B cell (primary cell): Measurements from ENCODE around the gene PSMB5. TPM values are rescaled to one million over a fixed set of nuclear protein-coding genes. Genes with fewer than 3 reads are reported as not detected.

ENCODE experiments used
- ATAC-seq: fragments of 200-7000 bp; cut with Tn5 transposase; one replicate; pipeline ENCODE4 v1.10.0; 2021; ENCODE audit warnings: low read depth, mild to moderate bottlenecking, moderate number of reproducible peaks, moderate library complexity
- CTCF ChIA-PET: fragments of 350-600 bp; sonication (Branson Sonifier 250); formaldehyde crosslinking; loops from one replicate; lab custom pipeline; 2021; ENCODE audit warnings: antibody characterized with exemption, inconsistent platforms; lab: Charles Lee
- POLR2A ChIA-PET: fragments of 350-600 bp; sonication (Branson Sonifier 250); formaldehyde crosslinking; loops from one replicate; lab custom pipeline; 2021; ENCODE audit warnings: antibody characterized with exemption; lab: Charles Lee
- DNase-seq: peaks from one replicate; pipeline ENCODE4 v3.0.0; 2013
- H2AFZ ChIP-seq: 2 replicates; pipeline ENCODE4 v1.6.1; 2012; ENCODE audit warnings: mild to moderate bottlenecking, low read depth, low read length; ENCODE audit not compliant: insufficient read depth, poor library complexity, severe bottlenecking
- H3K27ac ChIP-seq, 2 donors: 1 replicate in 1 of 2; 2 replicates in 1 of 2; pipeline ENCODE4 v1.5.1; 2012 to 2013; ENCODE audit warnings: low read length in 2 of 2, mild to moderate bottlenecking in 2 of 2, moderate library complexity in 1 of 2
- H3K27me3 ChIP-seq, 4 experiments: fragments of 200-600 bp in 1 of 4; sonication (generic) in 1 of 4; replicated peaks in 1 of 4; 1 replicate in 2 of 4; 2 replicates in 2 of 4; pipeline versions ENCODE4 v1.6.1 to v1.7.0; 2013 to 2016; ENCODE audit warnings: low read length in 3 of 4, mild to moderate bottlenecking in 2 of 4, mixed read lengths in 1 of 4, moderate library complexity in 1 of 4; ENCODE audit not compliant: insufficient read depth in 4 of 4, control insufficient read depth in 3 of 4; ENCODE audit errors: control extremely low read depth in 1 of 4
- H3K36me3 ChIP-seq, 2 experiments: replicated peaks in 1 of 2; 1 replicate in 1 of 2; 2 replicates in 1 of 2; pipeline versions ENCODE4 v1.6.1 to v1.7.1; 2013; ENCODE audit warnings: low read length in 1 of 2; ENCODE audit not compliant: insufficient read depth in 2 of 2, control insufficient read depth in 1 of 2; ENCODE audit errors: control extremely low read depth in 1 of 2, extremely low read depth in 1 of 2
- H3K4me1 ChIP-seq, 2 donors: fragments of 200-600 bp in 1 of 2; sonication (generic) in 1 of 2; 1 replicate in 1 of 2; 2 replicates in 1 of 2; pipeline versions ENCODE4 v1.5.1 to v1.6.1; 2013 to 2017; ENCODE audit warnings: low read length in 2 of 2; ENCODE audit not compliant: control insufficient read depth in 2 of 2, insufficient read depth in 2 of 2
- H3K4me2 ChIP-seq: replicated peaks from 2 replicates; pipeline ENCODE3; 2012; ENCODE audit warnings: mild to moderate bottlenecking, low read depth, low read length; ENCODE audit not compliant: poor library complexity, severe bottlenecking
- H3K4me3 ChIP-seq, 5 experiments: fragments of 200-600 bp in 1 of 5; sonication (generic) in 1 of 5; 1 replicate in 3 of 5; 2 replicates in 2 of 5; pipeline versions ENCODE4 v1.5.1 to v1.7.0; 2011 to 2016; ENCODE audit warnings: low read length in 4 of 5, mild to moderate bottlenecking in 4 of 5, low read depth in 2 of 5, control low read depth in 1 of 5, moderate library complexity in 1 of 5; ENCODE audit not compliant: insufficient read depth in 1 of 5; ENCODE audit errors: control extremely low read depth in 1 of 5, extremely low read depth in 1 of 5
- H3K79me2 ChIP-seq: fragments of 200-600 bp; sonication (generic); one replicate; pipeline ENCODE4 v1.6.0; 2016; ENCODE audit warnings: low read length; ENCODE audit not compliant: control insufficient read depth, insufficient read depth
- H3K9ac ChIP-seq: fragments of 200-600 bp; sonication (generic); 2 replicates; pipeline ENCODE4 v1.6.1; 2017; ENCODE audit warnings: mild to moderate bottlenecking, low read length, moderate library complexity
- H3K9me3 ChIP-seq, 3 donors: one replicate each; pipeline versions ENCODE4 v1.6.1 to v1.7.1; 2013; ENCODE audit warnings: low read length in 2 of 3; ENCODE audit not compliant: control insufficient read depth in 2 of 3, insufficient read depth in 1 of 3; ENCODE audit errors: control extremely low read depth in 1 of 3
- H4K20me1 ChIP-seq: 2 replicates; pipeline ENCODE4 v1.6.0; 2012; ENCODE audit warnings: mild to moderate bottlenecking, low read length; ENCODE audit not compliant: insufficient read depth, control insufficient read depth, poor library complexity, severe bottlenecking
- H3K27ac Mint-ChIP-seq: one replicate; pipeline ENCODE4 v1.8.0; 2021; ENCODE audit warnings: mixed read lengths
- H3K27me3 Mint-ChIP-seq: one replicate; pipeline ENCODE4 v1.8.0; 2021; ENCODE audit warnings: mixed read lengths
- H3K4me1 Mint-ChIP-seq: one replicate; pipeline ENCODE4 v1.8.0; 2021; ENCODE audit warnings: mixed read lengths
- H3K4me3 Mint-ChIP-seq: one replicate; pipeline ENCODE4 v1.8.0; 2021; ENCODE audit warnings: mixed read lengths
- H3K9me3 Mint-ChIP-seq: one replicate; pipeline ENCODE4 v1.8.0; 2022; ENCODE audit warnings: mixed read lengths; ENCODE audit not compliant: insufficient read depth
- EZH2 ChIP-seq: IDR thresholded peaks from 2 replicates; pipeline ENCODE4 v1.6.1; 2012; ENCODE audit warnings: borderline replicate concordance, low read depth, mild to moderate bottlenecking, moderate library complexity, low read length; ENCODE audit not compliant: insufficient read depth, poor library complexity, severe bottlenecking
- WGBS: methylation state at CpG from one replicate; pipeline ENCODE4 v1.1.5; 2013; ENCODE audit warnings: missing lambda C conversion rate; ENCODE audit not compliant: insufficient coverage; 5-methylcytosine and 5-hydroxymethylcytosine counted together
- intact Hi-C: fragments of 100-400 bp; cut with micrococcal nuclease; formaldehyde crosslinking; loops from one replicate; pipeline ENCODE4 v1.10.0; 2022
- polyA plus RNA-seq: library from polyadenylated mRNA; depleted of rRNA; stranded (reverse); fragments of >200 nt; gene quantifications from 2 replicates; pipeline ENCODE4 v1.2.3, GENCODE V29; 2012
- total RNA-seq, 2 donors: library from RNA; stranded (reverse); fragments of 120-200 nt in 1 of 2; gene quantifications; 1 replicate in 1 of 2; 2 replicates in 1 of 2; pipeline versions ENCODE4 v1.2.3 to v1.2.4, GENCODE V29; 2013 to 2022
- TF ChIP-seq, protein P1 (sequence below): fragments of 200-600 bp; IDR thresholded peaks from one replicate; pipeline ENCODE4 v1.8.0; 2022; ENCODE audit warnings: antibody characterized with exemption, mild to moderate bottlenecking

Gene PSMB5
- total and polyA plus RNA-seq, 2 donors (not counting 1 experiment from before 2014, with no cell fraction given), result 16.5 to 29.0 TPM

DNA sequence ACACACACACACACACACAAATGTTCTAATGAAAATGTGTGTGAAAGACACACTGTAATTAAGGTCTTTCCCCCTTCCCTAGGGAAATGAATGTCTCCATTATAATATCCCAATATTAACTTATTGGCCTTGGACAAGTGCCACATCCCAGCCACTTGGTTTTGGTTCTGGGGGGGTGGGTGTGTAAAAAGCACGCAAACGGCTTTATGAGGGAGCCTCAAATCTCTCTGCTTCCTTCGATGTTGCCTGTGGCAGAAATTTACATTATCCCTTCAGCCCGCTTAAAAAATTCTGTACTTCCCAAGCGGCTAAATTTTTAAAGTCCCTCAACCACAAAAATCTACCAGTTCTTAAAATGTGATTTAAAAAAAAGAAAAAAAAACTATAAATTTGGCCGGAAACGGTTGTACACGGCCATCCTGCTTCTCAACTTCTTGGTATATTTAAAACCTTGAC is 25.2 kb downstream of the PSMB5 start:
- H4K20me1 ChIP-seq, result no peaks in the 10 kb centered on the region
- H3K4me1 ChIP-seq, result peaks cover 24 to 32% of the 10 kb centered on the region in 2 donors
- no CpG with 5 or more reads among the region's 8 CpGs for WGBS
- H3K4me3 ChIP-seq, result peak overlapping the region; percentile 57 to 98 (median 63)
- ATAC-seq (no peak), DNase-seq (no peak)
- H3K36me3 ChIP-seq, result no peaks in the 10 kb centered on the region
- POLR2A ChIA-PET, result no interaction called here
- peak overlapping the region; percentile 88 for H2AFZ ChIP-seq
- H3K27ac Mint-ChIP-seq, result peak overlapping the region; percentile 93
- H3K9me3 ChIP-seq, result no peaks in the 10 kb centered on the region
- no peak for TF ChIP-seq EZH2
- TF ChIP-seq, protein P1, sequence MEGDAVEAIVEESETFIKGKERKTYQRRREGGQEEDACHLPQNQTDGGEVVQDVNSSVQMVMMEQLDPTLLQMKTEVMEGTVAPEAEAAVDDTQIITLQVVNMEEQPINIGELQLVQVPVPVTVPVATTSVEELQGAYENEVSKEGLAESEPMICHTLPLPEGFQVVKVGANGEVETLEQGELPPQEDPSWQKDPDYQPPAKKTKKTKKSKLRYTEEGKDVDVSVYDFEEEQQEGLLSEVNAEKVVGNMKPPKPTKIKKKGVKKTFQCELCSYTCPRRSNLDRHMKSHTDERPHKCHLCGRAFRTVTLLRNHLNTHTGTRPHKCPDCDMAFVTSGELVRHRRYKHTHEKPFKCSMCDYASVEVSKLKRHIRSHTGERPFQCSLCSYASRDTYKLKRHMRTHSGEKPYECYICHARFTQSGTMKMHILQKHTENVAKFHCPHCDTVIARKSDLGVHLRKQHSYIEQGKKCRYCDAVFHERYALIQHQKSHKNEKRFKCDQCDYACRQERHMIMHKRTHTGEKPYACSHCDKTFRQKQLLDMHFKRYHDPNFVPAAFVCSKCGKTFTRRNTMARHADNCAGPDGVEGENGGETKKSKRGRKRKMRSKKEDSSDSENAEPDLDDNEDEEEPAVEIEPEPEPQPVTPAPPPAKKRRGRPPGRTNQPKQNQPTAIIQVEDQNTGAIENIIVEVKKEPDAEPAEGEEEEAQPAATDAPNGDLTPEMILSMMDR, result no peak
- no peaks in the 10 kb centered on the region for H3K27me3 Mint-ChIP-seq
- peaks cover 42% of the 10 kb centered on the region for H3K4me1 Mint-ChIP-seq
- H3K9ac ChIP-seq, result peak overlapping the region; percentile 84
- peak overlapping the region; percentile 95 for H3K4me3 Mint-ChIP-seq
- CTCF ChIA-PET, result interaction anchor here (1.1 to 6.7 kb wide), 2 partner anchors 8 to 25 kb away, joined by 3 to 89 read pairs; partner anchors contain the start of gene AJUBA
- intact Hi-C loops, result loop anchor here (5.0 to 10.0 kb wide), 2 partner anchors 48 to 295 kb away; partner anchors contain the start of genes BCL2L2, CDH24 and PPP1R3E
- H3K27ac ChIP-seq, result peak overlapping the region; percentile 70 to 80
- peak overlapping the region; percentile 82 for H3K4me2 ChIP-seq
- peaks cover 7% of the 10 kb centered on the region for H3K79me2 ChIP-seq
- H3K27me3 ChIP-seq, result no peaks in the 10 kb centered on the region
- H3K9me3 Mint-ChIP-seq, result no peaks in the 10 kb centered on the region

DNA sequence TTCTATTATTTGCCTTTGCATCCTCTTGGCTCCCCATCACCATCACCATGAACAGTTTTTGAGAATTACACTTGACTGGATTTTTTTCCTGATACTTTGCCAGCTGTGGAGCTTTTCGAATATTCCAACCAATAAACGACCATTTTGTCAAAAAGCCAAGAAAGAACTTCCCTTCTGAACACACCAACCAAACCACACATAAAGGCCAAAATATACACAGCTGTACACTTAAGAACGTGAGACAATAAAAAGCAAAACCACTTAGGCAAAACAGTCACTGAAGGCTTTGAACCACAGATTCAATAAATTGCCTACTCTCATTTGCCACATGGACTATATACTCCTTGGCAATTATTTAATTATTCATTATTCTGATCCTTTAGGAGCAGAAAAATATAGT is 25.9 kb downstream of the PSMB5 start:
- no peaks in the 10 kb centered on the region for H3K36me3 ChIP-seq
- peak overlapping the region; percentile 32 for H2AFZ ChIP-seq
- peaks cover 7% of the 10 kb centered on the region for H3K79me2 ChIP-seq
- peak overlapping the region; percentile 82 for H3K4me2 ChIP-seq
- no peak overlapping the region for H3K4me3 ChIP-seq
- H4K20me1 ChIP-seq, result no peaks in the 10 kb centered on the region
- peaks cover 24 to 32% of the 10 kb centered on the region in 2 donors for H3K4me1 ChIP-seq
- no peaks in the 10 kb centered on the region for H3K27me3 ChIP-seq
- H3K27ac Mint-ChIP-seq, result peak overlapping the region; percentile 69
- ChIA-PET POLR2A (interaction anchor here (0.9 kb wide), 1 partner anchor 105 kb away, joined by 4 read pairs; no protein-coding TSS in a partner anchor), CTCF (interaction anchor here (1.1 to 6.7 kb wide), 3 partner anchors 8 to 25 kb away, joined by 3 to 89 read pairs (median 5); partner anchors contain the start of gene AJUBA)
- no peaks in the 10 kb centered on the region for H3K9me3 Mint-ChIP-seq
- WGBS, result 3% methylated on average over 3 of the region's 3 CpGs
- H3K4me1 Mint-ChIP-seq, result peaks cover 42% of the 10 kb centered on the region
- ATAC-seq (no peak), DNase-seq (no peak)
- H3K27ac ChIP-seq, result peak overlapping the region; percentile 25 to 44
- H3K9me3 ChIP-seq, result no peaks in the 10 kb centered on the region
- no peaks in the 10 kb centered on the region for H3K27me3 Mint-ChIP-seq
- intact Hi-C loops, result loop anchor here (5.0 to 10.0 kb wide), 2 partner anchors 48 to 296 kb away; partner anchors contain the start of genes BCL2L2, CDH24 and PPP1R3E
- TF ChIP-seq, protein P1, result no peak
- no peak for TF ChIP-seq EZH2
- H3K9ac ChIP-seq, result no peak overlapping the region
- H3K4me3 Mint-ChIP-seq, result peak overlapping the region; percentile 95
